NCI-H82 (cell line): Measurements from ENCODE around the gene GSTO2.

ENCODE experiments used
- DNase-seq: peaks from one replicate; lab custom pipeline; 2025; lab: John Stamatoyannopoulos, UW

Gene GSTO2

GRCh38 chr10:104340641-104341040, 71.7 kb downstream of the GSTO2 start:
- DNase-seq, result no peak

GRCh38 chr10:104342941-104343411, 74.0 kb downstream of the GSTO2 start:
- no peak for DNase-seq

GRCh38 chr10:104344219-104344618, 75.2 kb downstream of the GSTO2 start:
- DNase-seq, result no peak

GRCh38 chr10:104345515-104345914, 76.5 kb downstream of the GSTO2 start:
- DNase-seq, result no peak

- no peak for DNase-seq
These were observed 77.0 kb downstream of the GSTO2 start for GRCh38 chr10:104345941-104346340.

DNA sequence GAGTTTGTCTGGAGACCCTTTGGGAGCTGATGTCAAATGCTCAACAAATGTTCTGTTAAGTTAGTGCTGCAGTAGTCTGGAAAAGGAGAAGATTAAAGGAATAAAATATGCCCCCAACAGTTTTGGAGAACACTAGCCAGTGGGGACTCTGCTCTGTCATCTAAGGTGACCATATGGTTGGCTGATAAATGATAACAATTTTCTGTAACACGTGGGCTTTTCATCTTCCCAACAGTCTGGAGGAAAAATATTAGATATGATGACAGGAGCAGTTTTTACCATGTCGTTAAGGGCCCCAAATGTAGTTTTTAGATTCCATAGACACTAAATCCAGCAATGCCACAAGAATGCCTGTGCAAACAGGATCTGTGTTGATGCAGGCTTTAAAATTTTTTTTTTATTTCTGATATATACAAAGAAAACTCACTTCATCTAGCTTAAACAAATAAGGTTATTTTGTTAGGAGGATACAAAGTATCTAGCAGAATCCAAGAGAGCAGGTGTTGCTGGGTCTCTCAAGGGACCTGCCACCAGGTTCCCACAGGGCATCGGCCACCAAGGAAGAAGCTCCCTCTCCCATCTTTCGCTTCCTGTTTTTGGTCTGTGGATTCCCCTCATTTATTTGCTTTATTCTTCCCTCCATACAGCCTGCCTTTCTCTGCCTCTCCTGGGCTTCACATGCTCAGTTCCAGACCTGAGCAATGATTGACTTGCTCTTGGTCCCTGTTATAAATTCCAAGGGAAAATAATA, 78.5 kb downstream of the GSTO2 start:
- no peak for DNase-seq

GRCh38 chr10:104348601-104349000, 79.6 kb downstream of the GSTO2 start:
- DNase-seq, result no peak

DNA sequence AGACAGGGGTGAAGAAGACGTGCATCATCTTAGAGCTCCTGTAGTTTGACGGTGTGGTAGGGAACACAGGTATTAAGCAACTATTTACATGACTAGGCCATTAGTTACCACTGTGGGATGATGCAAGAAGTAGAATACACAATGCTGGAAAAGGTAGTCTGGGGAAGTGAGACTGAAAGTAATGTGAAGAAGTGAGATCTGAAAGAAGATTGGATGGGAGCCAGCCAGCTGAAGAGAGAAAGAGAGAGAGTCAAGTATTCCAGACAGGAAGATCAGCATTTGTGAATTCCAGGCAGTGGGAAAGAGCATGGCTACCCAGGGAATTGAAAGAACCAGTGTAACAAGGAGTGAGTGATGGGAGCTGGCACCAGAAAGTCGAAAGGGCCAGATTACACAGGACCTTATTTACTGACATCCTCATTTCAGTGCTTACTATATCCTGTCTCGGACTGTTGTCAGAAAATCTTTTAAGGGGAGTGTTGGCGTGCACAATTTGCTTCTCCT, 80.7 kb downstream of the GSTO2 start:
- no peak for DNase-seq

GRCh38 chr10:104350127-104350635, 81.2 kb downstream of the GSTO2 start:
- peak; percentile 58 for DNase-seq

DNA sequence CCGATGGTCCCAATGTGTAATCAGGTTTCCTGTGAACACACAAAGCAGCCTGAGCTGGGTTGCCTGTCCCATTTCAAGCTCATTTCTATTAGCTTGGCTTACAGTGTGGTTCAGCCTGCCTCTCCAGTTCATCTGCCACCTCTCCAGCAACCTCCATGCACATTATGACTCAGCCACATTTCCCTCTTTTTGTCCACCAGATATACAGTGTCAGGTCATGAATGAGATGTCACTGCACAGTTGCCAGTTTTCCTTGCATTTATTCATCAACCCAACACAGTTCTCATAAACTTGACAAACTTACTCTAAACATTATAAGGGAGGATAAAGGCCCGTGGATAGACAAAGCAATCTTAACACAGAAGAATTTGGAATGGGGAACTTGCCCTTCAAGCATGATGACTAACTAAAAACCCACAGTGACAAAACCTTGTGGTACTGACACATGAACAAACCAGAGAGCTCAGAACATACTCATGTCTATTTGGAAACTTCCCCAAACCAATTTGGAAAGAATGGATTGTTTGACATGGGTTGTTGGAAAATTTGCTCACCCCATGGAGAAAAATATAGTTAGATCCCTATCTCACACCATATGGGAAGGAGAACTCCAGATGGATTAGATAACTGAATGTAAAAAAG, 82.2 kb downstream of the GSTO2 start:
- DNase-seq, result no peak

DNA sequence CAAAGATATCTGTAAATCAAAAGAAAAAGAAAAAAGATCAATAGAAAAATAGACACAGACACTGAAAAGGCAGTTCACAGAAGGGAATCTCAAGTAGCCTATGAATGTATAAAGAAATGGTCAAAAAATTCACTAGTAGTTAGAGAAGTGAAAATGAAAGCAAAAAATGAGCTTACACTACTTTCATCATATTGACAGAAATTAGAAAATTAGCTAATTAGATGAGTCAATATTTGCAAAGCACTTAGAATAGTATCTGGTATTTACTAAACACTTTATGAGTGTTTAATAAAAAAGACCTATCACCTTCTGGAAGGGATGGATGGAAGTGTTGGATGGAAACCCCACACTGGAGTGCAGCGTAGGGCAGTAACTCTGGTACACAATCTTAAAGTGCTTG, 82.9 kb downstream of the GSTO2 start:
- DNase-seq, result no peak

GRCh38 chr10:104353325-104354048, 84.5 kb downstream of the GSTO2 start, which contains the start of gene CFAP58:
Gene CFAP58 (plus strand): TSS chr10:104353833. CDS start chr10:104353898, 65 bp downstream.
- DNase-seq, result peak; percentile 95
